HG03342 (cell line): ENCODE measurements around the gene SND1.

Experiments used
- ATAC-seq: cut with Tn5 transposase; IDR thresholded peaks from one replicate; pipeline ENCODE4 v1.9.1; 2021; ENCODE audit warnings: mild to moderate bottlenecking, moderate library complexity; ENCODE audit not compliant: unreplicated experiment

SND1 gene

GRCh38 chr7:127764681-127765080 is 112.7 kb downstream of the SND1 start:
- no peak for ATAC-seq

DNA sequence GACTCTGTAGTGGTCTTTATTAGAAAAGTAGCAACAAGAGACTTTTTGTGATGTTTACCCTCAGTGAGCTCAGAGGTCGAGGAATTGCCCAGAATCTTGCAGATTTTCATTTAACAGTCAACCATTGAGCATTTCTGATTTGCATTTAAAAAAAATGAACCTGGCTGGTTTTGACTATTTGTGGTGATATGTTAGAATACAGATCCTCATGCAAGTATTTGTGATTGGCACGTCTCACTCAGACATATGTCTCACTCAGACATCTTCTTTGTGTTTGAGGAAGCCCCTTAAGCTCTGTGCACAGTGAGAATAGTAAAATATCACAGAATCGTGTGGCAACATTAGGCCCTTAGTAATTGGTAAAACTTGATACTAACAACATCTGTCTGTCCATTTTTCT is 113.2 kb downstream of the SND1 start:
- ATAC-seq, result no peak

GRCh38 chr7:127766831-127767459 is 115.0 kb downstream of the SND1 start:
- no peak for ATAC-seq

GRCh38 chr7:127768241-127768640 is 116.2 kb downstream of the SND1 start:
- no peak for ATAC-seq

GRCh38 chr7:127769137-127769536 is 117.1 kb downstream of the SND1 start:
- no peak for ATAC-seq

GRCh38 chr7:127769696-127770400 is 117.9 kb downstream of the SND1 start:
- no peak for ATAC-seq

DNA sequence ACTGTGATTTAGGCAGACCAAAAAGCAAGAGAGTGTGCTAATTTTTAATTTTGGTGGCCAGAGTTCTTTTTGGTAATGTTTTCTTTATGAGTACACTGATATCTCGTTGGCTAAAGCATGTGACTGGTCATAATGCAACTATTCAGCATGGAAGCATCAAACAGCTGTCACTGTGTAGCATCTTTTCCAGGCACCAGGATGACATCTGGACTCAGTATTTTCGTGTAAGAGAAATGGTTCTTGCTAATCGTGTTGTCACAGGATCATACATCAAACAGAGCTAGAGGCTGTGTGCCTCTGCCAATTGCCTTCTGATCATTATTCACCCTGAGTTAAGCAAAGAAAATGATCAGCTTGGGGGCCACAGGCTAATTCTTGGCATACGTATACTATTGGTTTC is 118.9 kb downstream of the SND1 start:
- no peak for ATAC-seq

DNA sequence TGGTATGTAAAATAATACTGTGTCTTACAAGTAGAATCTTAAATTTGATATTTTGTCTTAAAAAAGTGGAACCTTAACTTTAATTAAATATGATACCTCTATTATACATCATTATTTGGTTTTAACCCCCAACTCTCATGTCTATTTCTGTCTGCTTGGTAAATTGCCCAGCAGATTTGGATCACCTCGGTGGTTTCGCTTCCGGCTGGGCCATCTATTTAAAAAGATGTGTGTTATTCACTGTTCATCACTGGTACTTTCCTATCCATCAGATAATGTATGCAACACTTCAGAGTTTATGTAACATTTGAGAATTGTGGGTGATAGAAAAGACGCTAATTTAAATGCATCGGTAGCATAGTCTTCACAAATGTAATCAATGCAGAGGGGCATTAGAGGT is 119.7 kb downstream of the SND1 start:
- no peak for ATAC-seq

- no peak for ATAC-seq
Observed at GRCh38 chr7:127776776-127777386, 124.9 kb downstream of the SND1 start.

- ATAC-seq, result no peak
Observed at GRCh38 chr7:127780489-127780888, 128.5 kb downstream of the SND1 start.

- no peak for ATAC-seq
Observed at GRCh38 chr7:127781081-127781480, 129.1 kb downstream of the SND1 start.

DNA sequence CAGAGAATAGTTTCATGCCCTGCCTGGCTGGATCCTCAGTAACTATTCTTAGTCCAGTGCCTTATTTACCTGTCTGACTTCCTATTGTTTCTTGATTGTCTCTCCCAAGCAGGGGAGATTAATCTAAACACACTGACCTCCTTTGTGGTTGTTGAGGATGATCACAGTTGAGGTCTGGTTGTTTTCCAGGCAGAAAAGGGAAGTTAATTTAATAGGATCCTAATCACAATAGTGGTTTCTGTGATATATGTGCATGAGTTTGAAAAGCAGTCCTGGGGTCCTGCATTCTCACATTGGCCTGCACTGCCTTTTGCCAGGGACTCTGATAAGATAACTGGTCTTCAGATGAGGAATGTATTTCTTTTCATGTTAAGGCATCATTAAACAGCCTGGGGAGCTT is 130.1 kb downstream of the SND1 start:
- ATAC-seq, result no peak

GRCh38 chr7:127782654-127783559 is 130.9 kb downstream of the SND1 start:
- ATAC-seq, result peak; percentile 96

DNA sequence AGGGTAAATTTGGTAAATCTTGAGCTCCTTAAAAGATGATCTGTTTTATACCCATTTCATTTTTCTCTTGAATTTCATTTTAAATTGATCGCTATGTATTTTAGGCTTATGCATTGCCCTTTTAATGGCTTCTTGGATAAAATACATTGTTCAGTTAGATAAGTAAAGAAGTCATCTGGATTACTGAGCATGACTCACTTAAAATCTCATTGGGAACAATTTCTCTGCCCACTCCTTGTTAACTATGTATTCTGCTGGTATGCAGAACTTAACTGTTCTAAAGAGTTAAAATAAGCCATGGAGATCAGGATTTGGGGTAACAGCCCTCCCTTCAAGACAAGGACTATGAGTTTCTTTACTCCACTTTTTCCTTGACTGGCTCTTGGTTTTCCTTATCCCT is 134.2 kb downstream of the SND1 start:
- no peak for ATAC-seq

DNA sequence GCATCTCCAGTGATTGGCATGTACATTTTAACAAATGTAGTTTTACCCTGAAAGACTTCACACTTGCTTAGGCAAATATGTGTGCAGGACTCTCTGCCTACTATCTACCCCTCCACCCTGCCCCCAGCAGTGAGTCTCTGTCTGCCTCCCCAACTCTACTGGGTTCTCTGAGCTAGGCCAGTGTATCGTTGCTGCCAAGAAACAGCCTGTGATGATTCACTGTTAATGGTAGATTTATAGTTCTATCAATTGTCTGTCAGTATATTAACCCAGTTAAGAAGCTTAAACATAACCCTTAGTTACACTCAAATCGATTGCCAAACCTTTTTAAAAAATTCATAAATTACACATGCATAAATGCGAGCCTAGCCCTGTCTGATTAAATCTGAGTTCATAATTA is 137.0 kb downstream of the SND1 start:
- no peak for ATAC-seq

DNA sequence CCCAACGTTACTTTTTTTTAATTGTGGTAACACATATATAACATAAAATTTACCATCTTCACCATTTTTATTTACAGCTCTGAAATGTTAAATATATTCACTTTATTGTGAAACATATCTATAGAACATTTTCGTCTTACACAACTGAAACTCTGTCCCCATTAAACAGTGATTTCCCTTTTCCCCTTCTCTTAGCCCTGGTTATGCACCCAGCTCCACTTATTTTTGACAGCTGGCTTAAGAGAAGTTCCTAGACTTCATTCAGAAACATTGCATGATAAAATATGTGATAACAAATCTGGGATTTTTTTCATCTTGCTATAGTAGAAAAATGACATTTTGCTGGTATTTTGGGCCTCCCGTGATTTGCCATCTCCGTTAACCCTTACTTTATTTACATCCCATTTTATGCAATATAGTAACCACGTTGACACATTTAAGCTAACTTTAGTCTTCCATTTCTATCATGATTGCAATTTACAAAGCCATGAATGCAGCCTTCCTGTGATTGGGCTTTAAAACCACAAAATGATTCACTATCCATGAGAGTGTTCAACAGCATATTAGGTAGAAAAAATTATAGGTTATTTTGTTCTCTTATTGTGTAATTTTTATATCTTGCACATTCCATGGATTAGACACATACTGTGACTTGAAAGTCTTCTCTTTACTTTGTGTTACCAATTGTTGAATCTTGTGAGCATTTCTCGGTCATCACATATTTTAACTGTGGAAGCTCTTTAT is 139.6 kb downstream of the SND1 start:
- no peak for ATAC-seq

DNA sequence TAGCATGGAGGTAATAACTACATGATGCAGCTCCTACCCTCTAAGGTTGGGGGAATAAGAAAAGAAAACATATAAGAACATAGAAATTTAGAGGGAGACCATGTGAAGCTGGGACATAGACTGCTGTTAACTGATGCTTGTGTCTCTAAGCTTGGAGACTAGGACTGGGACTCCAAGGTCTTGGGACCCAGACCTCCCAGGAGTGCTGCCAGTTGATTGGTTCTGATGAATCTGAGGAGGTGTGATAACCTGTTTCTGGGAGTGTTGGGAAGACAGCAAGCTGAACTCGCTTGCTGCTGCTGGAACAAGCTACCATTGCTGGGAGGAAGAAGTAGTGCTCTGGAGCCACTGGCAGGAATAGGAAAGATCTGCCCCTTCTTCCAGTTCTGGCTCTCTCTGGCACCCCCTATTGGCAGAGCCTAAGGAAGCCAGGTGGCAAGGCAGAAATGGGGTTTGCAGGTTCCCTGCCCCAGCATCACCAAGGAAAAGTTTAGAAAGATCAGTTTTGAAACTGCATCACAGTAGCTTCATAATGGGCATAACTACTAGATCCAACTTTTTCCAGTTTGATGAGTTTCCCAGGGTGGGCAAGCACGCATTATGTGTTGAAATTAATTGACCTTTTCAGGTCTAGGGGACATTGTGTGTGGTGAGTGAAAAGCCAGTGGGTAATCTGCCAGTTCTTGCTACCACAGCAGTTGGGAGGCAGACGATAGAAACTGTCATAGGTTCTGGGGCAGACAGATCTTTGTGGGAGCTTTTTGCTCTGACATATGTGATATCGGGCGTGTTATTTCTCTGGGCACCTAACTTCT is 140.7 kb downstream of the SND1 start:
- ATAC-seq, result peak; percentile 53

- no peak for ATAC-seq
Observed at GRCh38 chr7:127793582-127793981, 141.6 kb downstream of the SND1 start.

- ATAC-seq, result no peak
Observed at GRCh38 chr7:127794136-127794535, 142.1 kb downstream of the SND1 start.

DNA sequence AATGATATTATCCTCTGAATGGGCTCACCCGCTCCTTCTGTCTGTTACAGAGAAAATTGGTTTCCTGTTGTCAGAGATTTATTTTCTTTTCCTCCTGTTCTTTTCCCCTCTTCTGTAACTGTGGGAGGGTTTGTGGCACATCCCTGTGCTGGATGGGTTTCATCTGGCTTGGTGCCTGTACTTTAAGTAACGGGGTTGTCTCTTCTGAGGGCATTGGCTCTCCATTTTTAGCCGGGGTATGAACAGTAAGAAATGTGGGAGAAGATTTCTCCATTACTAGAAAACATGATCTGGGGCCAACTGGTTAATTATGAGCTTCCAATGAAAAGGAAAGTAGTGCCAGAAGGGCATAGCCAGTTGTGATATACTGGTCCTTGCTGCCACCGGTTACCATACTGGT is 142.6 kb downstream of the SND1 start:
- ATAC-seq, result no peak
